Endothelial cell of umbilical vein (primary cell): ENCODE measurements around the gene HOXA13. TPM values are rescaled to one million over a fixed set of nuclear protein-coding genes. Genes with fewer than 3 reads are reported as not detected.

Source experiments
- BruUV-seq: library from RNA; stranded (reverse); fragments of 400-500 nt; replicated peaks from 2 replicates; lab custom pipeline; 2021; lab: Mats Ljungman, UMichigan
- CTCF ChIA-PET: fragments of 300-600, 350-600 bp; sonication (Branson Sonifier 250); formaldehyde crosslinking; loops from one replicate; lab custom pipeline; 2021; ENCODE audit warnings: antibody characterized with exemption, inconsistent platforms; lab: Charles Lee
- POLR2A ChIA-PET: fragments of 300-600, 350-600 bp; sonication (Branson Sonifier 250); formaldehyde crosslinking; loops from one replicate; lab custom pipeline; 2021; ENCODE audit warnings: antibody characterized with exemption, inconsistent platforms; lab: Charles Lee
- DNase-seq: peaks from one replicate; pipeline ENCODE4 v3.0.0-alpha.2; 2011; ENCODE audit warnings: low read depth, low spot score
- FAIRE-seq: peaks from 2 replicates; lab custom pipeline; 2011; peaks lifted over from hg19 to GRCh38; lab: Jason Lieb, UNC
- H2AFZ ChIP-seq: 2 replicates; pipeline ENCODE4 v1.6.0; 2012; ENCODE audit warnings: low read depth, low read length, control low read depth, inconsistent platforms
- H3K27ac ChIP-seq: 2 replicates; pipeline ENCODE4 v1.5.1; 2011; ENCODE audit warnings: low read depth, mild to moderate bottlenecking, control low read depth, low read length, moderate library complexity; ENCODE audit not compliant: insufficient read depth
- H3K27me3 ChIP-seq, 2 experiments: 2 replicates each; pipeline versions ENCODE4 v1.6.0 to v1.6.1; 2011; ENCODE audit warnings: low read length in 2 of 2, mixed read lengths in 1 of 2; ENCODE audit not compliant: control insufficient read depth in 2 of 2, insufficient read depth in 2 of 2
- H3K36me3 ChIP-seq, 2 experiments: 2 replicates in 1 of 2; 3 replicates in 1 of 2; pipeline ENCODE4 v1.5.1; 2011; ENCODE audit warnings: low read length in 2 of 2, mild to moderate bottlenecking in 1 of 2, moderate library complexity in 1 of 2; ENCODE audit not compliant: control insufficient read depth in 2 of 2, insufficient read depth in 2 of 2; ENCODE audit errors: extremely low read depth in 1 of 2
- H3K4me1 ChIP-seq: 3 replicates; pipeline ENCODE4 v1.5.1; 2011; ENCODE audit warnings: mild to moderate bottlenecking, low read length; ENCODE audit not compliant: control insufficient read depth, insufficient read depth; ENCODE audit errors: extremely low read depth
- H3K4me2 ChIP-seq: 2 replicates; pipeline ENCODE4 v1.6.1; 2011; ENCODE audit warnings: low read length, control low read depth, mixed read lengths; ENCODE audit not compliant: insufficient read depth
- H3K4me3 ChIP-seq, 3 experiments: fragments of 200-600 bp in 1 of 3; sonication (generic), shearing (Covaris generic) in 1 of 3; replicated peaks in 1 of 3; 2 replicates each; pipeline ENCODE4 v1.5.1; 2011 to 2016; ENCODE audit warnings: control low read depth in 3 of 3, low read length in 3 of 3, mild to moderate bottlenecking in 2 of 3, inconsistent platforms in 1 of 3, low read depth in 1 of 3, moderate library complexity in 1 of 3; ENCODE audit not compliant: insufficient read depth in 1 of 3
- H3K79me2 ChIP-seq: 2 replicates; pipeline ENCODE4 v1.6.0; 2012; ENCODE audit warnings: low read length, inconsistent platforms; ENCODE audit not compliant: control insufficient read depth, insufficient read depth
- H3K9ac ChIP-seq: replicated peaks from 2 replicates; pipeline ENCODE3; 2011; ENCODE audit warnings: low read length, control low read depth; ENCODE audit not compliant: insufficient read depth; ENCODE audit errors: extremely low read depth
- H3K9me1 ChIP-seq: replicated peaks from 3 replicates; pipeline ENCODE4 v1.6.0; 2011; ENCODE audit warnings: mild to moderate bottlenecking, low read length; ENCODE audit not compliant: control insufficient read depth, insufficient read depth; ENCODE audit errors: extremely low read depth
- H3K9me3 ChIP-seq: replicated peaks from 2 replicates; pipeline ENCODE4 v1.5.1; 2012; ENCODE audit warnings: low read length, inconsistent platforms; ENCODE audit not compliant: control insufficient read depth, insufficient read depth
- H4K20me1 ChIP-seq: replicated peaks from 2 replicates; pipeline ENCODE3; 2011; ENCODE audit warnings: mild to moderate bottlenecking, low read length; ENCODE audit not compliant: control insufficient read depth, insufficient read depth; ENCODE audit errors: extremely low read depth
- CTCF ChIP-seq, 2 donors: IDR thresholded peaks; 1 replicate in 1 of 2; 2 replicates in 1 of 2; pipeline ENCODE4 v1.5.1; 2011; ENCODE audit warnings: low read length in 2 of 2, mild to moderate bottlenecking in 2 of 2, moderate library complexity in 2 of 2, control low read depth in 1 of 2, inconsistent platforms in 1 of 2, low read depth in 1 of 2; ENCODE audit not compliant: insufficient read depth in 1 of 2; ENCODE audit errors: extremely low read depth in 1 of 2
- EZH2 ChIP-seq: IDR thresholded peaks from 2 replicates; pipeline ENCODE4 v1.6.1; 2012; ENCODE audit warnings: borderline replicate concordance, low read depth, mild to moderate bottlenecking, moderate library complexity, low read length, inconsistent platforms; ENCODE audit not compliant: severe bottlenecking
- FOS ChIP-seq: IDR thresholded peaks from 2 replicates; pipeline ENCODE4 v1.6.1; 2011; ENCODE audit warnings: mild to moderate bottlenecking, low read length, moderate library complexity, borderline replicate concordance; ENCODE audit not compliant: insufficient read depth
- GATA2 ChIP-seq: IDR thresholded peaks from 2 replicates; pipeline ENCODE4 v1.7.0; 2011; ENCODE audit warnings: low read depth, mild to moderate bottlenecking, moderate library complexity, mixed read lengths, low read length; ENCODE audit not compliant: insufficient read length, insufficient read depth
- JUN ChIP-seq: IDR thresholded peaks from 2 replicates; pipeline ENCODE4 v1.6.1; 2011; ENCODE audit warnings: borderline replicate concordance, low read depth; ENCODE audit not compliant: insufficient read length, insufficient read depth
- MAX ChIP-seq: IDR thresholded peaks from 2 replicates; pipeline ENCODE4 v1.6.1; 2011; ENCODE audit not compliant: insufficient read depth, insufficient read length
- MYC ChIP-seq: IDR thresholded peaks from one replicate; pipeline ENCODE4 v1.6.1; 2011; ENCODE audit warnings: mild to moderate bottlenecking, low read depth, low read length
- POLR2A ChIP-seq: IDR thresholded peaks from 2 replicates; pipeline ENCODE4 v1.6.1; 2012; ENCODE audit warnings: low read depth, mild to moderate bottlenecking, control low read depth, low read length
- POLR2AphosphoS5 ChIP-seq: IDR thresholded peaks from 2 replicates; pipeline ENCODE4 v1.6.1; 2012; ENCODE audit warnings: low read depth, mild to moderate bottlenecking, control low read depth, low read length, moderate library complexity; ENCODE audit not compliant: insufficient read depth
- dilution Hi-C: fragments of 300-500 bp; cut with MboI; formaldehyde crosslinking; loops from one replicate; pipeline ENCODE4 v1.15.0; 2019; ENCODE audit warnings: low sequenced_read_pairs; ENCODE audit not compliant: extremely low pct_ligation_motif_present
- intact Hi-C: fragments of 100-400 bp; cut with micrococcal nuclease; formaldehyde crosslinking; loops from one replicate; pipeline ENCODE4 v1.10.0; 2022
- polyA plus RNA-seq, 4 experiments: library from polyadenylated mRNA; depleted of rRNA in 3 of 4; stranded (reverse) in 3 of 4; unstranded in 1 of 4; fragments of >200 nt; gene quantifications; 2 replicates each; pipeline versions ENCODE4 v1.2.1 to v1.2.3, GENCODE V29; 2011 to 2012; ENCODE audit warnings: missing spikeins in 1 of 4
- total RNA-seq: library from RNA; stranded (reverse); gene quantifications from 2 replicates; pipeline ENCODE4 v1.2.3, GENCODE V29; 2021

The HOXA13 gene
- total and polyA plus RNA-seq, 2 donors (not counting 3 experiments of a cell fraction or from before 2014, with no cell fraction given) = 0.22 TPM; not detected in 1

GRCh38 chr7:27239387-27240014, 39.6 kb upstream of the HOXA13 start:
- Histone ChIP-seq H3K27me3 (peaks cover 79 to 87% of the 10 kb centered on the region in 2 experiments), H3K9me3 (no peaks in the 10 kb centered on the region), H2AFZ (no peak overlapping the region), H3K27ac (no peak overlapping the region), H3K4me3 (no peak overlapping the region), H3K9ac (no peak overlapping the region), H3K36me3 (no peaks in the 10 kb centered on the region), H3K9me1 (no peaks in the 10 kb centered on the region), H3K4me1 (peaks cover 12% of the 10 kb centered on the region), H4K20me1 (no peaks in the 10 kb centered on the region), H3K4me2 (no peak overlapping the region), H3K79me2 (no peaks in the 10 kb centered on the region)
- no TSS peak for BruUV-seq
- ChIA-PET POLR2A (no interaction called here), CTCF (interaction anchor here (0.7 to 1.5 kb wide), 4 partner anchors 15 to 43 kb away, joined by 3 to 6 read pairs (median 4); no protein-coding TSS in a partner anchor)
- dilution Hi-C loops (no loop called here), intact Hi-C loops (loop anchor here (2.0 kb wide), 1 partner anchor 39 kb away; the partner anchor contains the start of gene HOXA13)
- no peak for DNase-seq
- FAIRE-seq = no peak
- TF ChIP-seq JUN = no peak
- no peak for TF ChIP-seq POLR2AphosphoS5
- no peak for TF ChIP-seq MYC
- no peak for TF ChIP-seq POLR2A
- peak; percentile 96 for TF ChIP-seq EZH2
- TF ChIP-seq GATA2 = no peak

- BruUV-seq = no TSS peak
- POLR2A ChIA-PET = no interaction called here
- Histone ChIP-seq H2AFZ (no peak overlapping the region), H3K4me2 (no peak overlapping the region), H3K4me1 (peaks cover 12% of the 10 kb centered on the region), H3K27ac (no peak overlapping the region), H3K9me3 (no peaks in the 10 kb centered on the region), H4K20me1 (no peaks in the 10 kb centered on the region), H3K36me3 (no peaks in the 10 kb centered on the region), H3K9ac (no peak overlapping the region), H3K9me1 (no peaks in the 10 kb centered on the region), H3K27me3 (peaks cover 76 to 82% of the 10 kb centered on the region in 2 experiments), H3K79me2 (no peaks in the 10 kb centered on the region), H3K4me3 (no peak overlapping the region)
- DNase-seq (no peak), FAIRE-seq (no peak)
- TF ChIP-seq CTCF (IDR thresholded peaks at IDR 0.05; ENCODE audit: extremely low read depth in 1 of 2, insufficient read depth in 1 of 2, low read depth in 1 of 2, low read length in 2 of 2) = no peak
- no peak for TF ChIP-seq MYC
- TF ChIP-seq EZH2 = no peak
- TF ChIP-seq MAX = no peak
- TF ChIP-seq JUN = no peak
- no peak for TF ChIP-seq GATA2
- TF ChIP-seq POLR2A = no peak
- no peak for TF ChIP-seq POLR2AphosphoS5
- TF ChIP-seq FOS = no peak
- intact Hi-C loops (loop anchor here (2.0 kb wide), 1 partner anchor 38 kb away; the partner anchor contains the start of gene HOXA13), dilution Hi-C loops (no loop called here)
- CTCF ChIA-PET = interaction anchor here (0.7 to 1.5 kb wide), 4 partner anchors 15 to 43 kb away, joined by 3 to 6 read pairs (median 4); no protein-coding TSS in a partner anchor
Measured at GRCh38 chr7:27238979-27239386, 39.1 kb upstream of the HOXA13 start.
